GM21526 (cell line): ENCODE data around the gene FAM186B.
"Not testable (repeated sequence)": the region's sequence is repeated elsewhere in the genome, so short reads cannot be mapped to it uniquely, and the experiment has no call there.

Experiments used
- ATAC-seq: cut with Tn5 transposase; IDR thresholded peaks from one replicate; pipeline ENCODE4 v1.9.1; 2021; ENCODE audit warnings: moderate library complexity; ENCODE audit not compliant: unreplicated experiment, low FRiP score

FAM186B gene

DNA sequence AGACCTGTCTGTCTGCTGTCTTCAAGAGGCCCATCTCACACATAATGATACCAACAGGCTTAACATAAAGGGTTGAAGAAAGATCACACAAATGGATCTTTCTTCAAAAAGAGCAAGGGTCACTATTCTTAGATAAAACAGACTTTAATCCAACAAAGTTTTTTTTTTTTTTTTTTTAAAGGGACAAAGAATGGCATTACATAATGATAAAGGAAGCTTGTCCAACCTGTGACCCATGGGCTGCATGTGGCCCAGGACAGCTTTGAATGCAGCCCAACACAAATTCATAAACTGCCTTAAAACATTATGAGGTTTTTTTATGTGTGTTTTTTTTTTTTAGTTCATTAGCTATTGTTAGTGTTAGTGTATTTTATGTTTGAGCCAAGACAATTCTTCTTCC lies 6.8 kb upstream of the FAM186B start:
- ATAC-seq, result no peak

DNA sequence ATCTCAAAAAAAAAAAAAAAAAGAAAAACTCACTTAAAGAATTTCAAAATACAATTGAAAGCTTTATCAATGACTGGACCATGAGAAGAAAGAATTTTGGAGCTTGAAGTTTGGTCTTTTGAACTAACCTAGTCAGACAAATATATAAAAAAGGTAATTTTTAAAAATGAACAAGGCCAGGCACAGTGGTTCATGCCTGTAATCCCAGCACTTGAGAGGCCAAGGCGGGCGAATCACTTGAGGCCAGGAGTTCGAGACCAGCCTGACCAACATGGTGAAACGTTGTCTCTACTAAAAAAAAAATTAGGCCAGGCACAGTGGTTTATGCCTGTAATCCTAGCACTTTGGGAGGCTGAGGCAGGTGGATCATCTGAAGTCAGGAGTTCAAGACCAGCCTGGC lies 5.3 kb upstream of the FAM186B start:
- ATAC-seq, result not testable (repeated sequence)

DNA sequence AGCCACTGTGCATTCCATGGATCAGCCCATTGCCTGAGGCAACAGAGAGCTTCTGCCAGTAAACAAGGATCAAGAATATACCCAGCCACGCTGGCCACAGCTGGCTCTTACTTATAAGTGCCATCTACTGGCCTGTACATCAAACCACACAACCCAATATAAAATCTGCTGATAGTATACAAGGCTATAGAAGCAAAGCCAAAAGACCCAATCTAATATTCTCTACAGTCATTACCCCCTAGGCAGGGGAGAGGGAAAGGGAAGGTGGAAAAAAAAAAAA lies 4.4 kb upstream of the FAM186B start:
- no peak for ATAC-seq

DNA sequence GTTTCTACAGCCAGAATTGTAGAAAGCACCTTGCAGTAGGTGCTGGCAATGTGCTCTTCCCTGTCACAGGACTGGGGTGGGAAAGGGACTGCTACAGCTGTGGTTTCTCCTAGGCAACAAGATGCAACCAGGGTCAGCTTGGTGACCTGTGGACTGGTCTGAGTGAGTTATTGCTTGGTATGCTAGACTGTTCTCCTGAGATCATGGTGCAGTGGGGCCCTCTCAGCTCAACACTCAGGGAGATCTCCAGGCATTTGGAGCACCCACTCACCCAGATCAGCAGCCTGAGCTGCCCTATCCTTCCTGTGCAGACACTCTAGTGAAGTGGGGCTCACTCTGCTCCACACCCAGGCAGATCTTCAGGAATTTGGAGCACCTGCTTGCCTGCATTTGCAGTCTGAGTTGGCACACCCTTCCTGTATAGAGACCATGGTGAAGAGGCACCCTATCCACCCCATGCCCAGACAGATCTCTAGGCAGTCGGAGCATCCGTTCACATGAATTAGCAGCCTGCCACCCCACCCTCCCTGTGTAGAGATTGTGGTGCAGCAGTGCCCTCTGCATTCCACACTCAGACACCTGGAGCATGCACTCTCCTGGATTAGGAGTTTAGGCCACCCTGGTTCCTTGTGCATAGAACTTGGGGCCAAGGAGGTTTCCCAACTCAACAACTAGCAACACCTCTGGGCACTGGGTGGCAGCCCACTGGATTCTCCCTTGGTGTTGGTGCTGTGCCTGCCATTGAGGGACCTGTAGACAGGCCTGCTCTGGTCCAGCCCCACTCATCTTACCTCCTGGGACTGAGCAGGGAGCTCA lies 3.8 kb upstream of the FAM186B start:
- ATAC-seq, result no peak

- no peak for ATAC-seq
Measured at GRCh38 chr12:49604856-49605255, 583 bp downstream of the FAM186B start.

GRCh38 chr12:49603721-49604120 lies 1.7 kb downstream of the FAM186B start:
- ATAC-seq, result no peak

DNA sequence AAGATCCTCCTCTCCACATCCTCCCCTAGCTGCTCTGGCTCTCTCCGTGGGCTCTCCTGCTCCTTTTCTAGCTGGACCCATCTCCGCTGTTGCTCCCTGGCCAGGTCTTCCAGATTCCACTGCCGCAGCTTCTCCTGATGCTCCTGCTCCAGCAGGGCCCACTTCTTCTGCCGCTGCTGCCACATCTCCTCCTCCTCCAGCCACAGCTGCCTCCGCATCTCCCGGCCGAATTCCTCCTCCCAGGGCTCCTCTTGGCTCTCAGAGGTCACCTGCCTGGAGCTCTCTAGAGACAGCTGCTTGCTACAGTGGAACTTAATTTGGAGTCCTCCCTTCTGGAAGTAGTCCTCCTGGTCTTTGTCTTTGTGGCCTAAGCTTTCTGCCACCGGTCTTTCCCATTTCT lies 5.5 kb downstream of the FAM186B start:
- no peak for ATAC-seq

DNA sequence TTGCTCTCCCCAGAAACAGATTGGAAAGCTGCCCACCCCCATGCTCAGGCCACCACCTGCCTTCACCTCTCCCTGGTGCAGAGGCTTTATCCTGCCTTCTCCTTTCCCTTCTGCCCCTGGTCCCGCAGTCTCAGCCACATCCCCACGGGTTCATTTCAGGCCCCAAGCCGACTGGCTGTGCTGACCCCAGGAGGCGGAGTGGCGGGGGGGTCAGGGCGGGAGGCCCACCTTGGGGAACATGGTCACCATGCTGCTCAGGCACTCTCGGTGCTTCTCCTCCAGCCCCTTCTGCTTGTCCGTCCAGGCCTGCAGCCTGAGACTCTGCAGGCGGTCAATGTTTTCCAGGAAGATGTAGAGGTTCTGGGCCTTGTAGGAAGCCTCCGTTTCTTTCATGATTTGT lies 6.9 kb downstream of the FAM186B start:
- no peak for ATAC-seq

- no peak for ATAC-seq
Measured at GRCh38 chr12:49588721-49589516, 16.5 kb downstream of the FAM186B start.

GRCh38 chr12:49588281-49588680 lies 17.2 kb downstream of the FAM186B start:
- ATAC-seq, result no peak

DNA sequence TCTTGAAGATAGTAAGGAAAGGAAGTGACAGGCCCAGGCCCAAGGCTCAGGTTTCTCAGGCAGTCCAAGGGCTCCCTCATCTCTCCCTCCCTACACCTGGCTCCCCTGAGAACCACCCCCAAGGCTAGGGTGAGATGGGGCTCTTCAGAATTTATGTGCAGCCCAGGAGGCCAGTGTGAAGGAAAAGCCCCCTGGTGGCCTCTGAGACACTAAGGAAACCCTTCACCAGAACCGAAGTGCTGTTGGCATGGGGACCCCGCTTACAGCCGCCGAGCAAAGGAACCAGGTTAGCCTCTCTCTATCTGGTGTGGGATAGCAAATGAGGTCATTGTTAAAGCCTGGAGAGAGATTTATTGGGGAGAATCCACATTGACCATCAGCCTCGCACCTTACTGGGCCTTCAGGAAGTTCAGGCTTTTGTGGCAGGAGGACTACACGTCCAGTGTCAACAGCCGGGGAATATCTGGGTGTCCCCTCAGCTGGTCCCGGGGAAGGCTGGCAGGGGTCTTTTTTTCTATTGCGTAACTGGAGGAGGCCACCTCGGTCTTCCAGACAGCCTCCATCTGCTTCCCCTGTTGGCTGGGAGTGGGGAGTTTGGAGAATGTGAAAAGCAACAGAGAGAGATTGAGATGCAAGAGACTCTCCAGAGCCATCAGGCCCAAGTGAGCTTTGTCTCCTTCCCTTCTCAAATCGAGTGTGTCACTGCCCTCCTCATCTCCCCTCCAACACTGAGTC lies 18.1 kb downstream of the FAM186B start:
- ATAC-seq, result no peak

DNA sequence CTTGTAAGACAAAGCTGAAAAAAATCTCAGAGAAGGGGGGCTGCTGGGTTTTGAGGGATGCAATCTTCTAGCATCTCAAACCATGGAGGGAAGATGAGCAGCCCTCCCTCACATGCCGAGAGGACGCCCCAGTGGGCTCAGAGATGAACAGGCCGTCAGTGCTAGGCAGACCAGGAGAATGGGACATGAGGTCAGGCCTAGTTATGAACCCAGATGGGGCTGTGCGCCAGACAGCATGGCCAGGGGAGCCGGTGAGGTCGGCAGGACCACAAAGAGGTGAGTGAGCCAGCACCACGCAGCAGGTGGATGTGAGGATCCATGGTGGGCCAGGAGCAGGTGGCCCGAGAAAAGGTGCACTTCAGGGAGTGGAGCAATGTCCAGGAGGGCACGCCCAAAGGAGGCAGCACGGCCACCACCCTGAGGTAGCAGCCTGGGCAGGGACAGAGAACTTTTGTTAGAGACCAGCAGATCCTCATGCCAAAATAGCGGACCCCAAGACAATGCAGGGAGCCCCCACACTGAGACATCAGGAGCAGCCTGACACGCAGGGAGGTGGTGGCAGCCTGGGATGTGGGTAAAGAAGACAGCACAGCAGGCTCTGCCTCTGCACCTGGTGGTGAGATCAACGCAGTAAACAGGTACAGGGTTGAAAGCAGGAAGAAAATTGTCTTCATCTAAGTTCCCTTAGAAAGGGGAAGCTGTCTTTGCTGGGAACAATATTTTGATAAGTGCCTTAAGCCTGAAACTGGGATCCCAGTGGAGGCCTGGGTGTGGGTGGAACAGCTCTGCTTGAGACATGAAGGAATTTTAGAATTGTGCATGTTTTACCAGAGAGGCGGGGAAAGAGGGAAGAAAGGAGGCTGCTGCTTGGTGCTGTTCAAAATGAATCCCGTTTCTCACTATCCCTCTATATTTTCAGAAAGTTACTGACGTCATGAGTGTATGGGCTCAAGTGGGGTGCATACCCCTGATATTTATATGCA lies 19.7 kb downstream of the FAM186B start:
- ATAC-seq, result no peak

GRCh38 chr12:49584591-49584990 lies 20.8 kb downstream of the FAM186B start:
- ATAC-seq, result no peak

- no peak for ATAC-seq
Measured at GRCh38 chr12:49583366-49584094, 21.9 kb downstream of the FAM186B start.

GRCh38 chr12:49582850-49583249 lies 22.6 kb downstream of the FAM186B start:
- ATAC-seq, result no peak

GRCh38 chr12:49582201-49582600 lies 23.2 kb downstream of the FAM186B start:
- ATAC-seq, result no peak

GRCh38 chr12:49580572-49581535 lies 24.6 kb downstream of the FAM186B start:
- ATAC-seq, result no peak

DNA sequence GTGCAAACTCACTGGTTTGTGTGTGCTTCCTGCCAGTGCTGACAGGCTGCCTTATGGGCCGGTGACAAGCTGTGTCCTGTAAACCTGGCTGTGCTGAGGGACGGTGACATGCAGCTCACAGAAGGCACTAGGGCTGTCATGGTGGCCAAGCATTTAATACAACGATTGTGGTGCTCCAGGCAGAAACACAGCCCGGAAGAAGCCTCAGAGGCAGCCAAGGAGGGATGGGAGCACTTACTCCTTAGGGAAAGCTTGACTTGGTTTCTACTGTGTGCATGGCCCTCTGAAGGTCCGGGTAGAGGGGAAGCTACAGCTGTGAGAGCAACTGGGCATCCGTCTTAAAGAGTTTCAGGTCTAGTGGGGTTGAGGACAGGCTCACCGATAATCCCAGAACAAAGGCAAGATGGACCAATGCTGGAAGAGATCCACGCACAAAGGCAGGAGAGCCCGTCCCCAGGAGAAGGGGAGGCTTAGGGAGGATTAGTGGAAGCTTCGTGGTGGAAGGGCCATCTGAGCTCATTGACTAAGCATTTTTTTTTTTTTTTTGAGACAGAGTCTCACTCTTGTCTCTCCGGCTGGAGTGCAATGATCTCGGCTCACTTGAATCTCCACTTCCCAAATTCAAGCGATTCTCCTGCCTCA lies 26.8 kb downstream of the FAM186B start:
- no peak for ATAC-seq
